Common myeloid progenitor, CD34-positive (primary cell): ENCODE results near the gene YIF1B. TPM values are rescaled to one million over a fixed set of nuclear protein-coding genes. Genes with fewer than 3 reads are reported as not detected.
"Not testable (repeated sequence)": the region's sequence is repeated elsewhere in the genome, so short reads cannot be mapped to it uniquely, and the experiment has no call there.

Experiments
- CTCF ChIA-PET: fragments of 350-600 bp; sonication (Branson Sonifier 250); formaldehyde crosslinking; loops from one replicate; lab custom pipeline; 2021; ENCODE audit warnings: antibody characterized with exemption; lab: Charles Lee
- POLR2A ChIA-PET: fragments of 350-600 bp; sonication (Branson Sonifier 250); formaldehyde crosslinking; loops from one replicate; lab custom pipeline; 2021; ENCODE audit warnings: antibody characterized with exemption; lab: Charles Lee
- DNase-seq, 3 donors: peaks; one replicate each; pipeline versions ENCODE4 v3.0.0 to v3.0.0-alpha.2; 2013
- H3K27ac ChIP-seq, 2 experiments: 1 replicate in 1 of 2; 2 replicates in 1 of 2; pipeline ENCODE4 v1.7.0; 2013; ENCODE audit warnings: inconsistent platforms in 2 of 2, low read length in 2 of 2, mild to moderate bottlenecking in 2 of 2, low read depth in 1 of 2, moderate library complexity in 1 of 2; ENCODE audit not compliant: severe bottlenecking in 2 of 2, insufficient read depth in 1 of 2, poor library complexity in 1 of 2
- H3K27me3 ChIP-seq, 5 experiments: replicated peaks in 2 of 5; 1 replicate in 3 of 5; 2 replicates in 2 of 5; pipeline versions ENCODE4 v1.6.1 to v1.7.0; 2013; ENCODE audit warnings: low read length in 4 of 5, mild to moderate bottlenecking in 2 of 5, moderate library complexity in 2 of 5, inconsistent platforms in 1 of 5; ENCODE audit not compliant: insufficient read depth in 5 of 5, control insufficient read depth in 4 of 5
- H3K36me3 ChIP-seq, 4 experiments: 1 replicate in 2 of 4; 2 replicates in 2 of 4; pipeline versions ENCODE4 v1.6.1 to v1.7.0; 2013; ENCODE audit warnings: low read length in 3 of 4, control low read depth in 1 of 4, mild to moderate bottlenecking in 1 of 4; ENCODE audit not compliant: control insufficient read depth in 4 of 4, insufficient read depth in 4 of 4
- H3K4me1 ChIP-seq, 4 experiments: 1 replicate in 3 of 4; 2 replicates in 1 of 4; pipeline versions ENCODE4 v1.6.1 to v1.7.1; 2013; ENCODE audit warnings: low read length in 3 of 4, mild to moderate bottlenecking in 3 of 4, control low read depth in 1 of 4, inconsistent platforms in 1 of 4, moderate library complexity in 1 of 4; ENCODE audit not compliant: control insufficient read depth in 4 of 4, insufficient read depth in 4 of 4; ENCODE audit errors: control extremely low read depth in 1 of 4
- H3K4me3 ChIP-seq, 7 experiments: 1 replicate in 4 of 7; 2 replicates in 3 of 7; pipeline versions ENCODE4 v1.5.1 to v1.7.0; 2013; ENCODE audit warnings: mild to moderate bottlenecking in 7 of 7, low read length in 6 of 7, moderate library complexity in 6 of 7, inconsistent platforms in 2 of 7, low read depth in 2 of 7, control low read depth in 1 of 7; ENCODE audit not compliant: insufficient read depth in 4 of 7, control insufficient read depth in 1 of 7; ENCODE audit errors: extremely low read depth in 1 of 7
- H3K9me3 ChIP-seq, 5 experiments: 1 replicate in 4 of 5; 2 replicates in 1 of 5; pipeline versions ENCODE4 v1.6.1 to v1.7.1; 2013; ENCODE audit warnings: low read length in 4 of 5, mild to moderate bottlenecking in 2 of 5, inconsistent platforms in 1 of 5, low read depth in 1 of 5, moderate library complexity in 1 of 5; ENCODE audit not compliant: control insufficient read depth in 4 of 5, insufficient read depth in 2 of 5; ENCODE audit errors: control extremely low read depth in 1 of 5
- WGBS: methylation state at CpG from one replicate; pipeline ENCODE4 v1.1.5; 2013; ENCODE audit not compliant: insufficient coverage; 5-methylcytosine and 5-hydroxymethylcytosine counted together
- polyA plus RNA-seq: library from polyadenylated mRNA; unstranded; fragments of 120-200 nt; gene quantifications from one replicate; pipeline ENCODE4 v1.2.1, GENCODE V29; 2013

The YIF1B gene
- polyA plus RNA-seq, result 40.3 TPM

GRCh38 chr19:38315657-38316476 is at the start of gene YIF1B:
Gene YIF1B, minus strand, starts transcription at chr19:38315947. Its CDS starts 30 bp downstream, at chr19:38315917.
- Histone ChIP-seq H3K4me1 (peaks cover 3 to 67% (median 55%) of the 10 kb centered on the region in 4 experiments), H3K9me3 (no peaks in the 10 kb centered on the region), H3K27me3 (no peaks in the 10 kb centered on the region), H3K4me3 (peak within 1 kb of the TSS; percentile 34 to 95 (median 73)), H3K36me3 (no peaks in the 10 kb centered on the region), H3K27ac (peak within 1 kb of the TSS; percentile 40 to 83)
- DNase-seq, result peak; percentile 95 to 99 (median 98)
- WGBS, result 0% methylated on average over 40 of the region's 64 CpGs
- ChIA-PET CTCF (interaction anchor here (1.0 kb wide), 1 partner anchor 20 kb away, joined by 3 read pairs; the partner anchor contains the start of gene CATSPERG), POLR2A (interaction anchor here (0.6 kb wide), 1 partner anchor 257 kb away, joined by 3 read pairs; no protein-coding TSS in a partner anchor)

GRCh38 chr19:38362946-38363688 is 47.4 kb upstream of the YIF1B start:
- Histone ChIP-seq H3K4me1 (peaks cover 0 to 20% (median 14%) of the 10 kb centered on the region in 4 experiments), H3K4me3 (peak overlapping the region in 5 of 7 experiments; percentile 68 to 88 (median 78)), H3K27me3 (peaks cover 0 to 34% (median 21%) of the 10 kb centered on the region in 5 experiments)
- POLR2A ChIA-PET, result interaction anchor here (1.0 to 2.5 kb wide), 2 partner anchors 11 to 12 kb away, joined by 3 to 11 read pairs; partner anchors contain the start of gene PSMD8
- not testable (repeated sequence) for DNase-seq, H3K9me3 ChIP-seq, H3K27ac ChIP-seq, H3K36me3 ChIP-seq
- CTCF ChIA-PET, result interaction anchor here (1.1 kb wide), 1 partner anchor 11 kb away, joined by 3 read pairs; the partner anchor contains the start of gene PSMD8
- whole genome bisulfite sequencing, result 84% methylated on average over 11 of the region's 16 CpGs

GRCh38 chr19:38362076-38362945 is 46.6 kb upstream of the YIF1B start:
- H3K27ac ChIP-seq, result no peak overlapping the region
- WGBS, result 3% methylated on average over 54 of the region's 68 CpGs
- H3K9me3 ChIP-seq, result no peaks in the 10 kb centered on the region
- DNase-seq, result peak; percentile 82 to 91 (median 90)
- POLR2A ChIA-PET, result interaction anchor here (0.6 to 2.5 kb wide), 3 partner anchors 12 to 309 kb away, joined by 3 to 11 read pairs (median 3); partner anchors contain the start of gene PSMD8
- H3K36me3 ChIP-seq, result no peaks in the 10 kb centered on the region
- CTCF ChIA-PET, result interaction anchor here (0.8 to 1.1 kb wide), 2 partner anchors 12 to 28 kb away, joined by 3 read pairs; partner anchors contain the start of gene PSMD8
- H3K4me1 ChIP-seq, result peaks cover 0 to 20% (median 14%) of the 10 kb centered on the region in 4 experiments
- H3K4me3 ChIP-seq, result peak overlapping the region; percentile 46 to 88 (median 74)
- peaks cover 0 to 36% (median 24%) of the 10 kb centered on the region in 5 experiments for H3K27me3 ChIP-seq

GRCh38 chr19:38361633-38362075 is 45.9 kb upstream of the YIF1B start:
- H3K36me3 ChIP-seq, result no peaks in the 10 kb centered on the region
- H3K27me3 ChIP-seq, result peaks cover 0 to 37% (median 24%) of the 10 kb centered on the region in 5 experiments
- peaks cover 0 to 20% (median 14%) of the 10 kb centered on the region in 4 experiments for H3K4me1 ChIP-seq
- peak overlapping the region; percentile 46 to 88 (median 74) for H3K4me3 ChIP-seq
- no peak overlapping the region for H3K27ac ChIP-seq
- peak; percentile 88 to 95 (median 94) for DNase-seq
- ChIA-PET CTCF (interaction anchor here (0.8 kb wide), 1 partner anchor 29 kb away, joined by 3 read pairs; no protein-coding TSS in a partner anchor), POLR2A (interaction anchor here (2.5 kb wide), 1 partner anchor 13 kb away, joined by 11 read pairs; the partner anchor contains the start of gene PSMD8)
- no peaks in the 10 kb centered on the region for H3K9me3 ChIP-seq
- 0% methylated on average over 29 of the region's 37 CpGs for WGBS

- H3K9me3 ChIP-seq, result no peaks in the 10 kb centered on the region
- POLR2A ChIA-PET, result interaction anchor here (1.0 to 2.5 kb wide), 2 partner anchors 9 to 13 kb away, joined by 4 to 11 read pairs; partner anchors contain the start of gene PSMD8
- CTCF ChIA-PET, result no interaction called here
Measured at GRCh38 chr19:38360839-38361631, 45.3 kb upstream of the YIF1B start.

More at GRCh38 chr19:38360839-38361631, 45.3 kb upstream of the YIF1B start:
- Histone ChIP-seq H3K27me3 (peaks cover 0 to 44% (median 24%) of the 10 kb centered on the region in 5 experiments), H3K4me3 (peak overlapping the region; percentile 37 to 88 (median 68)), H3K27ac (no peak overlapping the region), H3K4me1 (peaks cover 0 to 20% (median 14%) of the 10 kb centered on the region in 4 experiments), H3K36me3 (no peaks in the 10 kb centered on the region)
- WGBS, result 27% methylated on average over 22 of the region's 23 CpGs
- no peak for DNase-seq
